Adrenal gland (tissue), 12 donors: Measurements from ENCODE around the gene UXS1. TPM values are rescaled to one million over a fixed set of nuclear protein-coding genes. Genes with fewer than 3 reads are reported as not detected.

Experiments used
- DNase-seq, 7 donors: peaks; one replicate each; pipeline ENCODE4 v3.0.0-alpha.2; 2019 to 2020
- H3K27ac ChIP-seq, 5 donors: fragments of 200-600 bp; sonication (generic) in 4 of 5; 1 replicate in 3 of 5; 2 replicates in 2 of 5; pipeline versions ENCODE4 v1.5.1 to v1.8.0; 2016 to 2020; ENCODE audit warnings: mild to moderate bottlenecking in 1 of 5
- H3K27me3 ChIP-seq: fragments of 200-600 bp; 2 replicates; pipeline ENCODE4 v1.8.0; 2021
- H3K36me3 ChIP-seq, 2 donors: fragments of 200-600 bp; replicated peaks in 1 of 2; 1 replicate in 1 of 2; 2 replicates in 1 of 2; pipeline versions ENCODE4 v1.5.1 to v1.8.0; 2018 to 2022
- H3K4me1 ChIP-seq, 2 donors: fragments of 200-600 bp; replicated peaks in 1 of 2; 1 replicate in 1 of 2; 2 replicates in 1 of 2; pipeline versions ENCODE4 v1.5.1 to v1.8.0; 2018 to 2021
- H3K4me3 ChIP-seq, 4 donors: fragments of 200-600 bp; sonication (generic) in 3 of 4; one replicate each; pipeline ENCODE4 v1.5.1; 2016 to 2018
- H3K9me3 ChIP-seq, 3 donors: fragments of 200-600 bp; sonication (generic) in 1 of 3; replicated peaks in 1 of 3; 1 replicate in 2 of 3; 2 replicates in 1 of 3; pipeline versions ENCODE4 v1.5.1 to v1.8.0; 2016 to 2021
- POLR2A ChIP-seq, 2 donors: fragments of 450-650 bp; IDR thresholded peaks; one replicate each; pipeline ENCODE4 v1.6.1; 2017; ENCODE audit warnings: antibody characterized with exemption in 2 of 2, mild to moderate bottlenecking in 2 of 2, moderate library complexity in 1 of 2
- WGBS, 4 donors: extraction: QIAGEN DNeasy Blood & Tissue Kit in 2 of 4; methylation state at CpG; one replicate each; pipeline versions ENCODE4 v1.1.5 to v1.1.7; 2013 to 2017; 5-methylcytosine and 5-hydroxymethylcytosine counted together
- intact Hi-C, 2 donors: fragments of 100-400 bp; cut with DNase I; formaldehyde crosslinking; loops; one replicate each; pipeline versions ENCODE4 v1.14.1 to v1.15.0; 2022 to 2023
- polyA plus RNA-seq, 3 donors: library from polyadenylated mRNA; stranded (reverse); fragments of 200-250 nt in 2 of 3; fragments of 350-450 nt in 1 of 3; fragmentation: Illumina TruSeq in 1 of 3; extraction: RNeasy Lipid Tissue Mini Kit (QIAGEN cat#74804) in 1 of 3; gene quantifications; one replicate each; pipeline ENCODE4 v1.2.3, GENCODE V29; 2013 to 2014
- total RNA-seq, 9 donors: library from RNA; depleted of rRNA in 4 of 9; stranded (reverse); fragments of >200 nt in 4 of 9; fragments of 120-200 nt in 1 of 9; fragmentation: NEBNext Ultra II Directional in 1 of 9; extraction: Animal tissue kit (Norgen Biotek cat#: 25700) in 1 of 9; gene quantifications; one replicate each; pipeline versions ENCODE4 v1.1.0 to v1.2.4, GENCODE V29; 2013 to 2023
- TF ChIP-seq, protein P1 (sequence below), 6 experiments: fragments of 450-650 bp in 4 of 6; fragments of 200-600 bp in 2 of 6; sonication (generic) in 1 of 6; IDR thresholded peaks; 1 replicate in 5 of 6; 2 replicates in 1 of 6; pipeline versions ENCODE4 v1.5.1 to v1.8.0; 2016 to 2021; ENCODE audit warnings: antibody characterized with exemption in 6 of 6, mild to moderate bottlenecking in 2 of 6, moderate library complexity in 1 of 6
- donor health status: healthy with polysubstance abuse.
- donor health status: Bipolar disorder and iron deficiency.
- donor health status: DM: yes; HTN: yes; CAD: no.
- donor health status: DM: no; HTN: no; CAD: no.
- donor health status: DM: no; HTN: no; CAD: no.
- donor health status: DM: yes; HTN: yes; CAD: no.

UXS1 gene
- total and polyA plus RNA-seq, 12 donors: 5.7 to 145 (median 22.3) TPM

GRCh38 chr2:106120432-106120831 lies 73.7 kb downstream of the UXS1 start:
- peaks cover 0 to 3% of the 10 kb centered on the region in 2 donors for H3K36me3 ChIP-seq
- H3K4me3 ChIP-seq: no peak overlapping the region
- intact Hi-C loops: no loop called here
- H3K27ac ChIP-seq: no peak overlapping the region
- H3K4me1 ChIP-seq: no peaks in the 10 kb centered on the region
- DNase-seq: peak in 1 of 7 donors; percentile 39
- H3K9me3 ChIP-seq: no peaks in the 10 kb centered on the region
- WGBS, 4 donors: 93 to 100% (median 96%) methylated on average over 3 to 6 of the region's 6 CpGs; no CpG with 5 or more reads in 1 of the 4 donors
- no peaks in the 10 kb centered on the region for H3K27me3 ChIP-seq
- no peak for TF ChIP-seq POLR2A (IDR thresholded peaks at IDR 0.05)
- TF ChIP-seq, protein P1, sequence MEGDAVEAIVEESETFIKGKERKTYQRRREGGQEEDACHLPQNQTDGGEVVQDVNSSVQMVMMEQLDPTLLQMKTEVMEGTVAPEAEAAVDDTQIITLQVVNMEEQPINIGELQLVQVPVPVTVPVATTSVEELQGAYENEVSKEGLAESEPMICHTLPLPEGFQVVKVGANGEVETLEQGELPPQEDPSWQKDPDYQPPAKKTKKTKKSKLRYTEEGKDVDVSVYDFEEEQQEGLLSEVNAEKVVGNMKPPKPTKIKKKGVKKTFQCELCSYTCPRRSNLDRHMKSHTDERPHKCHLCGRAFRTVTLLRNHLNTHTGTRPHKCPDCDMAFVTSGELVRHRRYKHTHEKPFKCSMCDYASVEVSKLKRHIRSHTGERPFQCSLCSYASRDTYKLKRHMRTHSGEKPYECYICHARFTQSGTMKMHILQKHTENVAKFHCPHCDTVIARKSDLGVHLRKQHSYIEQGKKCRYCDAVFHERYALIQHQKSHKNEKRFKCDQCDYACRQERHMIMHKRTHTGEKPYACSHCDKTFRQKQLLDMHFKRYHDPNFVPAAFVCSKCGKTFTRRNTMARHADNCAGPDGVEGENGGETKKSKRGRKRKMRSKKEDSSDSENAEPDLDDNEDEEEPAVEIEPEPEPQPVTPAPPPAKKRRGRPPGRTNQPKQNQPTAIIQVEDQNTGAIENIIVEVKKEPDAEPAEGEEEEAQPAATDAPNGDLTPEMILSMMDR (IDR thresholded peaks at IDR 0.05): no peak

DNA sequence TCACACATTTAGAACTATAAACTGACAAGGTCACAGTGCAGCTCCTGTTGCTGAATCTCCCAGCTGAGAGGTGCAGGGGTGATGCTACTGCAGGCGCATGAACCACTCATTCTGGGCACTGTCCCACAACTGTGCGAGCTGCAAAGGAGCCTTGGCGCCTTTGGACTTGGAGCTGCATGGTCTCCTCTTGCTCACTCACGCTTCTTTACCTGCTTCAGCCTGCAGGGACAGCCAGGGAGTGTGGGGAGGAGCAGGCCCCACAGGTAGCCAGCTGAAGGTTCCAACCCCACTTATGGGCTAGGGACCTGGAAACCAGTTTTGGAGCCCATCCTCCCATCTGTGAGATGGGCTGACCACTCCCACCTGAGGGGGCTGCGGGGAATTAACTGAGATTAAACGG lies 75.0 kb downstream of the UXS1 start:
- H3K4me3 ChIP-seq: no peak overlapping the region
- H3K27me3 ChIP-seq: no peaks in the 10 kb centered on the region
- no peaks in the 10 kb centered on the region for H3K9me3 ChIP-seq
- H3K27ac ChIP-seq: no peak overlapping the region
- intact Hi-C loops: no loop called here
- TF ChIP-seq POLR2A (IDR thresholded peaks at IDR 0.05): no peak
- TF ChIP-seq, protein P1 (IDR thresholded peaks at IDR 0.05): no peak
- H3K4me1 ChIP-seq: no peaks in the 10 kb centered on the region
- WGBS, 4 donors: 94 to 99% (median 96%) methylated on average over 5 to 6 of the region's 6 CpGs
- H3K36me3 ChIP-seq: peaks cover 0 to 3% of the 10 kb centered on the region in 2 donors
- peak in 1 of 7 donors; percentile 31 for DNase-seq

DNA sequence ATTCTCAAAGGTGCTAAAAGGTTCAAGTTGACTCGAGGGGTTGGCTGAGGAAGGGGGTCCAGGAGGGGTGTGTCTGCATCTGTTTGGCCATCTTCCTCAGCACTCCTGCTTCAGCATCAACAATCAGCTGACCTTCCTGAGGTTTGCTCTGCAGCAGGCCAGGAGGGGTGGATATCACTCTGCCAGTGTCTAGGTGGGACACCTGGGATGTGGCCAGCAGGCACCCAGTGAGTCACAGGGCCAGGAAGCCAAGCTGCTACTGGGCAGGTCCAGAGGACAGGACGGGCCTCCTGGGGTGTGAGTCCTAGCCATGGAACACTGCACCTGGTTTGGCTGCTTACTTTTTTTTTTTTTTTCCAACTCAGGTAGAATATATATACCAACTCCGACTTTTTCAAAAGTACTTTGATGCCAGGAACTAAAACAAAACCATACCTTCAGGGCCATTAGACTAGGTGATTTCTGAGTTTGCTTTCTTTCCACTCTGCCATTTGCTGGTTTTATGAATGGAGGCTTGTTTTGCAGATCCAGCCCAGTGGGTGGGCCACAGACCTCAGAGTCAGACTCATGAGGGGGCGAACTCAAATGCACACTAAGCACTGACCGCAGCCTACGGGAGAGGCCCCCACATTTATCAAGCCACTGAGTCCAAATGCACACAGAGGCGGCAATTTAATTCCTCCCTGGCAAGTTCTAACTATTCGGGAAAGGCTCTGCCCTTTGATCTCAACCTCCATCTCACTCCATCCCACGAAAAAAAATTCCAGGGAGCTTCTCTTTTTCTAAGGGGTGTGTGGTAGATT lies 76.0 kb downstream of the UXS1 start:
- H3K4me3 ChIP-seq: no peak overlapping the region
- peaks cover 0 to 3% of the 10 kb centered on the region in 2 donors for H3K36me3 ChIP-seq
- H3K9me3 ChIP-seq: no peaks in the 10 kb centered on the region
- no peaks in the 10 kb centered on the region for H3K4me1 ChIP-seq
- H3K27ac ChIP-seq: no peak overlapping the region
- no peak for DNase-seq
- WGBS, 4 donors: 86 to 95% (median 90%) methylated on average over 9 of the region's 9 CpGs
- intact Hi-C loops: no loop called here
- H3K27me3 ChIP-seq: no peaks in the 10 kb centered on the region
- no peak for TF ChIP-seq POLR2A (IDR thresholded peaks at IDR 0.05)
- TF ChIP-seq, protein P1 (IDR thresholded peaks at IDR 0.05): no peak

DNA sequence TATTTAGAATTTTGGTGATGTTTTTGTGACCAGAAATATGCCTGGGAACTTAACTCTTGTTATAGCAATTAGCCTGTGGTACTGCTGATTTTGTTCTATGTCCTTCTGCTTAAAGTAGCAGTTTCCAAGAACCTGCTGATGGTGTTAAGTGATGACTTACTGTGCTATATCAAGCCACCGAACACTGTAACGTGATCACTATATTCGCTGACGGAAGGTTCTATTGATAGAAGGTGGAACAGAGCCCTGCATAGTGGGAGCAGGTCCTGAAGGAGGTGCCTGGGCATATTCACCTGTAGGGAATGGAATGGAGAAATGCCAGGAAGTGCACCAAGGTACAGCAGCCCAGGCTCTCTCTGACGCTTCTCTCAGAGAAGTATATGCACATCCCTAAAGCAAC lies 76.8 kb downstream of the UXS1 start:
- no peak for DNase-seq
- Histone ChIP-seq H3K4me3 (no peak overlapping the region), H3K36me3 (peaks cover 0 to 3% of the 10 kb centered on the region in 2 donors), H3K9me3 (no peaks in the 10 kb centered on the region), H3K27me3 (no peaks in the 10 kb centered on the region), H3K4me1 (no peaks in the 10 kb centered on the region), H3K27ac (no peak overlapping the region)
- TF ChIP-seq POLR2A (IDR thresholded peaks at IDR 0.05): no peak
- TF ChIP-seq, protein P1 (IDR thresholded peaks at IDR 0.05): no peak
- 93 to 96% (median 95%) methylated on average over 5 of the region's 5 CpGs for WGBS, 4 donors
- intact Hi-C loops: no loop called here
